Mucosa of descending colon (tissue), 3 donors: ENCODE measurements around the gene ROBO2. TPM values are rescaled to one million over a fixed set of nuclear protein-coding genes. Genes with fewer than 3 reads are reported as not detected.

Source experiments
- ATAC-seq: fragments of 200-7000 bp; cut with Tn5 transposase; one replicate; pipeline ENCODE4 v1.9.1; 2020; ENCODE audit warnings: mild to moderate bottlenecking, moderate library complexity
- DNase-seq, 3 donors: peaks; one replicate each; pipeline ENCODE4 v3.0.0-alpha.2; 2020
- H3K36me3 ChIP-seq: fragments of 200-600 bp; one replicate; pipeline ENCODE4 v1.8.0; 2021; ENCODE audit warnings: low read depth, mild to moderate bottlenecking
- H3K4me1 ChIP-seq: fragments of 200-600 bp; one replicate; pipeline ENCODE4 v1.8.0; 2021; ENCODE audit warnings: low read depth, mild to moderate bottlenecking
- H3K4me3 ChIP-seq: fragments of 200-600 bp; one replicate; pipeline ENCODE4 v1.8.0; 2021; ENCODE audit warnings: mild to moderate bottlenecking
- H3K9me3 ChIP-seq: fragments of 200-600 bp; one replicate; pipeline ENCODE4 v1.8.0; 2021; ENCODE audit warnings: mild to moderate bottlenecking
- CTCF ChIP-seq: fragments of 200-600 bp; IDR thresholded peaks from one replicate; pipeline ENCODE4 v1.8.0; 2022; ENCODE audit warnings: antibody characterized with exemption, mild to moderate bottlenecking
- intact Hi-C, 2 donors: fragments of 100-400 bp; cut with DNase I in 1 of 2; cut with micrococcal nuclease in 1 of 2; formaldehyde crosslinking; loops; one replicate each; pipeline versions ENCODE4 v1.11.0 to v1.11.1; 2022; cut with DNase I, micrococcal nuclease
- total RNA-seq, 3 donors: library from RNA; stranded (reverse); fragmentation: NEBNext Ultra II Directional in 2 of 3; extraction: Animal tissue kit (Norgen Biotek cat#: 25700) in 2 of 3; gene quantifications; one replicate each; pipeline versions ENCODE4 v1.2.1 to v1.2.4, GENCODE V29; 2021 to 2023
- donor health status: DM: no; HTN: no; CAD: no; lungs with moderate emphysema.
- donor health status: DM: no; HTN: no; CAD: no.
- donor health status: DM: no; HTN: yes; CAD: no.

Gene ROBO2
- total RNA-seq, 3 donors from 2014 or later = 1.3 to 2.1 (median 1.4) TPM

GRCh38 chr3:77042343-77042742, 2.4 kb downstream of the ROBO2 start:
- H3K36me3 ChIP-seq = no peaks in the 10 kb centered on the region
- no peak for DNase-seq
- no peak for ATAC-seq
- H3K4me1 ChIP-seq = peaks cover 6% of the 10 kb centered on the region
- TF ChIP-seq CTCF = no peak
- intact Hi-C loops = loop anchor here in 1 of 2 donors (5.0 kb wide), 1 partner anchor 210 kb away; no protein-coding TSS in a partner anchor
- no peaks in the 10 kb centered on the region for H3K9me3 ChIP-seq
- no peak overlapping the region for H3K4me3 ChIP-seq

GRCh38 chr3:77042882-77043281, 3.0 kb downstream of the ROBO2 start:
- H3K4me1 ChIP-seq = peaks cover 6% of the 10 kb centered on the region
- DNase-seq = no peak
- no peak for TF ChIP-seq CTCF
- H3K9me3 ChIP-seq = no peaks in the 10 kb centered on the region
- H3K36me3 ChIP-seq = no peaks in the 10 kb centered on the region
- no peak for ATAC-seq
- intact Hi-C loops = loop anchor here in 1 of 2 donors (5.0 kb wide), 1 partner anchor 209 kb away; no protein-coding TSS in a partner anchor
- H3K4me3 ChIP-seq = no peak overlapping the region

GRCh38 chr3:77045686-77046085, 5.8 kb downstream of the ROBO2 start:
- H3K4me3 ChIP-seq = no peak overlapping the region
- no peak for TF ChIP-seq CTCF
- H3K4me1 ChIP-seq = no peaks in the 10 kb centered on the region
- ATAC-seq = no peak
- no peaks in the 10 kb centered on the region for H3K36me3 ChIP-seq
- DNase-seq = no peak
- intact Hi-C loops = no loop called here
- no peaks in the 10 kb centered on the region for H3K9me3 ChIP-seq

DNA sequence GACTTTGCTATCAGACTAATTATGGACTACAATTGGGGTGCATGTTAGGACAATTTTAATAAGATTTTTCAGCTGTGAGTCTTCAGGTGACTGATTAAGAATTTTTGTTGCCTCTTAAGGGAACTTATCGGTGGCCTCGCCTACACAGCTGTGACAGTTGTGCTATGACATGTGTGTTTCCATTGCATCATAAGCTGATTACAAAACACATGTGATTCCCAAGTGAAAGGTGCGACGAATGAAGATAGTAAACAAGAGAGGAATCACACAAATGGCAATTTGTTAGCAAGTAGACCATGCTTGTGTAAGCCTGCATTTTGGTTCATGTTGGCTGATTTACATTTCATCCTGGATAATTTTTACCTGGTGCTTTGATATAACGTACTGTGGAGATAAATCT, 8.3 kb downstream of the ROBO2 start:
- H3K9me3 ChIP-seq = no peaks in the 10 kb centered on the region
- ATAC-seq (no peak), DNase-seq (no peak)
- no peak for TF ChIP-seq CTCF
- H3K4me3 ChIP-seq = no peak overlapping the region
- H3K4me1 ChIP-seq = no peaks in the 10 kb centered on the region
- H3K36me3 ChIP-seq = no peaks in the 10 kb centered on the region
- intact Hi-C loops = no loop called here

- Histone ChIP-seq H3K9me3 (no peaks in the 10 kb centered on the region), H3K36me3 (no peaks in the 10 kb centered on the region), H3K4me3 (no peak overlapping the region), H3K4me1 (no peaks in the 10 kb centered on the region)
- DNase-seq (no peak), ATAC-seq (no peak)
- intact Hi-C loops = no loop called here
- TF ChIP-seq CTCF = no peak
Observed at GRCh38 chr3:77051591-77051990, 11.7 kb downstream of the ROBO2 start.

- no peak for ATAC-seq
- intact Hi-C loops = no loop called here
Observed at GRCh38 chr3:77052051-77052501, 12.2 kb downstream of the ROBO2 start.

More at GRCh38 chr3:77052051-77052501, 12.2 kb downstream of the ROBO2 start:
- no peak overlapping the region for H3K4me3 ChIP-seq
- no peak for TF ChIP-seq CTCF
- no peaks in the 10 kb centered on the region for H3K4me1 ChIP-seq
- H3K36me3 ChIP-seq = no peaks in the 10 kb centered on the region
- DNase-seq = no peak
- H3K9me3 ChIP-seq = no peaks in the 10 kb centered on the region
